WI38 (cell line): ENCODE measurements around the gene ZNF804A.

ENCODE experiments used
- H3K4me3 ChIP-seq: 2 replicates; pipeline ENCODE4 v1.5.1; 2011; ENCODE audit warnings: low read depth, mild to moderate bottlenecking, control low read depth, low read length
- TF ChIP-seq, protein P1 (sequence below): IDR thresholded peaks from 2 replicates; pipeline ENCODE4 v1.5.1; 2012; ENCODE audit warnings: low read depth, mild to moderate bottlenecking, control low read depth, low read length

Gene ZNF804A

DNA sequence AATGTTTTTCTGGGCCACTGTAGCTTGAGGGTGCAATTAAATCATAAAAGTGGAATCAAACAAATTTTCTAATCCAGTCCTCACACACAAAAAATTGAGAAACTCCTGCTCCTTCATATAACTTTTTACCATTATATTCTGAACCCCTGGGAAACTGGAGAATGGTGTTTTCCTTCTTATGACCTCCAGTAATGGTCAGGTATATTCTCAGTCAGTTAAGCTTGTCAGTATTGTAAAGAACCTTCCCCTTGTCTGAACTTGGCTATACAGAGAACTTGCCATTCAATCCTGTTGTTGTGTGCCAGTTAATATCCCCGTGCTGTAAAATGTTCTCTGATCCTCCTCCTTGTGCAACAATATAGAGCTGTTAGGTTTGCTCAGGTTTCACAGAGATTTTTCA lies 39.5 kb downstream of the ZNF804A start:
- TF ChIP-seq, protein P1, sequence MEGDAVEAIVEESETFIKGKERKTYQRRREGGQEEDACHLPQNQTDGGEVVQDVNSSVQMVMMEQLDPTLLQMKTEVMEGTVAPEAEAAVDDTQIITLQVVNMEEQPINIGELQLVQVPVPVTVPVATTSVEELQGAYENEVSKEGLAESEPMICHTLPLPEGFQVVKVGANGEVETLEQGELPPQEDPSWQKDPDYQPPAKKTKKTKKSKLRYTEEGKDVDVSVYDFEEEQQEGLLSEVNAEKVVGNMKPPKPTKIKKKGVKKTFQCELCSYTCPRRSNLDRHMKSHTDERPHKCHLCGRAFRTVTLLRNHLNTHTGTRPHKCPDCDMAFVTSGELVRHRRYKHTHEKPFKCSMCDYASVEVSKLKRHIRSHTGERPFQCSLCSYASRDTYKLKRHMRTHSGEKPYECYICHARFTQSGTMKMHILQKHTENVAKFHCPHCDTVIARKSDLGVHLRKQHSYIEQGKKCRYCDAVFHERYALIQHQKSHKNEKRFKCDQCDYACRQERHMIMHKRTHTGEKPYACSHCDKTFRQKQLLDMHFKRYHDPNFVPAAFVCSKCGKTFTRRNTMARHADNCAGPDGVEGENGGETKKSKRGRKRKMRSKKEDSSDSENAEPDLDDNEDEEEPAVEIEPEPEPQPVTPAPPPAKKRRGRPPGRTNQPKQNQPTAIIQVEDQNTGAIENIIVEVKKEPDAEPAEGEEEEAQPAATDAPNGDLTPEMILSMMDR = no peak
- H3K4me3 ChIP-seq = no peak overlapping the region

DNA sequence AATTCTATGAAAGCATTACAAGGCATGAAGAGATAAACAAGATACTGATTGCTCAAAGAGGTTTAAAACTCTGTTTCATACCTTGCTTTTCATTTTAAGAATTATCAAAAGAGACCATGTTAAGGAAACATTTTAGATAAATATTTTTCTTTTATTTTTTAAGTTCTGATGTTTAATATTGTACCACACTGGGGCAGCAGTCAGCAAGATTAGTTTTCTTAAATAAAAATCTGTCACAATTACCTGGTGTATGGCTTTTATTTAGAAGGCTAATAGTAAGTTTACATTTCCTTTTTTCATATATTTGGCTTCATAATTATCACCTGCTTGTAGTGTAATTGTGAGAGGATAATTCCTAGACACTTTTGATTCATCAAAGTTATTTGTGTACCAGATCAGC lies 46.4 kb downstream of the ZNF804A start:
- TF ChIP-seq, protein P1 = no peak
- H3K4me3 ChIP-seq = no peak overlapping the region

DNA sequence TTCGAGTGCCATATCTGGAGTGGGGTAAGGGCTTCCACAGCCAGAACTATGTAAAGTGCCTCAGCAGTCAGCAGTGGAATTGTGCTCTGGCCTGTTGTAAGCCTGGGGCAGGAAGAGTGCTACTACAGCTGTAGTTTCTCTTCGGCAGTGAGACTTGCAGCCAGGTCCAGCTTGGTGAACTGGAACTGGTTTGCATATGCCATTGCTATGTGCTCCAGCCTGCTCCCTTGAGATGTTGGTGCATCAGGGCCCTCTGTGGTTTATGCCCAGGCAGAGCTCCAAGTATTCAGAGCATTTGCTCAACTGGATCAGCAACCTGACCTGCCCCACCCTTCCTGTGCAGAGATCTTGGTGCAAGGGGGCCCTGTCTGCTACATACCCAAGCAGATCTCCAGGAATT lies 47.8 kb downstream of the ZNF804A start:
- no peak overlapping the region for H3K4me3 ChIP-seq
- TF ChIP-seq, protein P1 = no peak

DNA sequence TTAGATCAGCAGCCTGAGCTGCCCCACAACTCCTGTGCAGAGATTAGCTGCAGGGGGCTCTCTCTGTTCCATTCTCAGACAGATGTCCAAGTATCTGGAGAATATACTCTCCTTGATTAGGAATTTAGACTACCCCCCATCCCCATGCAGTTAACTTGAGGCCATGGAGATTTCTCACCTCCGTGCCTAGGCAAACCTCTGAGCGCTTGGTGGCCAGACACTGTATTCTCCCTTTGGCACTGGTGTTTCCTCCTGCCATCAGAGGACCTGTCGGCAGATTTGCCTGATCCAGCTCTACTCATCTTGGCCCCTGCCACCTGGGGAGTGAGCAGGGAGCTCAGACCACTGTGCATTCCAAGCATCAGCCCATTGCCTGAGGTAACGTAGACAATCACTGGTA lies 48.3 kb downstream of the ZNF804A start:
- TF ChIP-seq, protein P1 = no peak
- H3K4me3 ChIP-seq = no peak overlapping the region

DNA sequence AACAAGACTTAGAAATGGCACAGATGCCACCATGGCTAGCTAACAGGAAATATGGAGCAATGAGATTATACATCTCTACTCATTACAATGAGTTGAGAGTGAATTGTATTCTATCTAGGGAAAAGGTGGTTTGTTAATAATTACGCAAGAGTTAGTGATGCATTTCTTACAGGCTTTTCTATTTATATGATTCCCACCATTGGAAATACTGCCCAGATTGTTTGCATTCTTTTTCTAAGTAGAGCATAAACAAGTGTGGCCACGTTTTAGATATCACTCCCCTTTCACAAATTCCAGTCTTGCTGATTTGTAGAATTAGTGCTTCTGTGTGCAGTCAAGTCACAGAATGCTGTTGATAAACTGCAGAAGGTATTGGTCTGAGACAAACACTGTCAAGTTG lies 56.6 kb downstream of the ZNF804A start:
- TF ChIP-seq, protein P1 = no peak
- no peak overlapping the region for H3K4me3 ChIP-seq

DNA sequence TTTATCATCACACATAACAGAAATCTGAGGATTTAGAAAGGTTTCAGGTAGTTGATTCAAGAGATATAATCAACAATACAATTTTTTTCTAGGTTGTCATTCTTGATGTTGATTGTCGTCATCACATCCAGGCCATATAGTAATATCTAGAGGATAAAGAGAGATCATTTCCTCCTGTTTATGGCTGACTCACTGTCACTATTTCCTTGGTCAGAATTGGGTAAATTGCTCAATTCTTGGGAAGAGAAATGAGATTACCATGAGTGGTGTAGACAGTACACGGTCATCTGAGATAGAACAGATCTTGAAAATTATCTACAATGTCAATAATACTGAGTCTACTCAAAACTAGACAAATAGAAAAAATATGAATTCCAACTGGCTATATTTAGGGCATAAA lies 78.8 kb downstream of the ZNF804A start:
- TF ChIP-seq, protein P1 = no peak
- no peak overlapping the region for H3K4me3 ChIP-seq

DNA sequence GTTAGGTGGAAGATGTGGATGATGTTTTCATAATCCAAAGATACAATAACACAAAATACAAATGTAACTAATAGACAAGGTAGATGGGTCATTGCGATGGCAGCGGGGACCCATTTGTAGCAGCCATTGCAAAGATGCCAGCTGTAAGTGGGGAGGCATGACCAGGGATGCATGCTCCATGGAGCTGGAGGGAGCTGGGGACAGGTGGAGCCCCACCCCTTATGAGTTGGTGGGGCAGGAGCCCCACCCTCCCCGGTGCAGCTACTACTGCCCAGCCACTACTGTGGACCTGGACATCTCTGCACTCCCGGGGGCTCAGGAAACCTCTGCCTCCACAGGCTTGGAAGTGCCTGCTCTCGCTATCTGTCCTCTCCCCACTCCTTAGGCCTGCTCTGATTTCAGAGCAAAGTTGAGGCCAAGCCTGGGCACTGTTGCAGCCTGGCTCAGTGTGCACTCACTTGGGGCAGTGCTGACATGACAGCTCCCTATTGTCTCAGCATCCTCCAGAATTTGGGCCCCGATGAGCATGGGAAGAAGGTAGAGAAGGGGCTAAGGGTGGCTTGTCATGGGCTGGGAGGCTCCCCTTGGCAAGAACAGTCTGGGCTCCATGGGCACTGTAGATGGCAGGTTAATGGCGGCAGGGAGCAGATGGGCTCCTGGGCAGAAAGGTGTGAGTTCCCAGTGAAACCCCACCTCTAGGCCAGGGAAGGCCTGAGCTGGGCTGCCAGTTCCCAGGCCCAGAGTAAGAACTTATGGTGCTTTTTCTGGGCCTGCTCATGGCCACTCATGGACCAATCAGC lies 81.1 kb downstream of the ZNF804A start:
- TF ChIP-seq, protein P1 = no peak
- no peak overlapping the region for H3K4me3 ChIP-seq
